Right renal cortex interstitium (tissue), 3 donors: ENCODE measurements around the gene SH3RF3. TPM values are rescaled to one million over a fixed set of nuclear protein-coding genes. Genes with fewer than 3 reads are reported as not detected.

Source experiments
- DNase-seq, 3 donors: peaks; one replicate each; pipeline ENCODE4 v3.0.0-alpha.2; 2013; ENCODE audit warnings: low read depth in 3 of 3, low spot score in 2 of 3
- polyA plus RNA-seq, 3 donors: library from polyadenylated mRNA; unstranded; fragments of 120-200 nt; gene quantifications; one replicate each; pipeline ENCODE4 v1.2.1, GENCODE V29; 2013; ENCODE audit not compliant: insufficient read length in 3 of 3

Gene SH3RF3
- polyA plus RNA-seq, 3 donors: 4.3 to 4.5 (median 4.3) TPM

GRCh38 chr2:109322111-109322510, 193.1 kb downstream of the SH3RF3 start:
- peak in 2 of 3 donors; percentile 29 to 36 for DNase-seq

GRCh38 chr2:109322641-109323040, 193.6 kb downstream of the SH3RF3 start:
- DNase-seq: no peak

GRCh38 chr2:109324861-109325260, 195.9 kb downstream of the SH3RF3 start:
- DNase-seq: no peak

GRCh38 chr2:109325570-109325969, 196.6 kb downstream of the SH3RF3 start:
- no peak for DNase-seq

- no peak for DNase-seq
Observed at GRCh38 chr2:109326306-109326705, 197.3 kb downstream of the SH3RF3 start.

- no peak for DNase-seq
Observed at GRCh38 chr2:109330056-109330455, 201.1 kb downstream of the SH3RF3 start.

- no peak for DNase-seq
Observed at GRCh38 chr2:109331081-109331480, 202.1 kb downstream of the SH3RF3 start.

GRCh38 chr2:109331896-109332848, 203.2 kb downstream of the SH3RF3 start:
- no peak for DNase-seq

GRCh38 chr2:109332880-109333279, 203.9 kb downstream of the SH3RF3 start:
- DNase-seq: no peak

GRCh38 chr2:109333414-109334210, 204.6 kb downstream of the SH3RF3 start:
- no peak for DNase-seq

GRCh38 chr2:109335631-109336176, 206.7 kb downstream of the SH3RF3 start:
- no peak for DNase-seq

GRCh38 chr2:109336296-109336695, 207.3 kb downstream of the SH3RF3 start:
- DNase-seq: no peak

- no peak for DNase-seq
Observed at GRCh38 chr2:109337221-109337620, 208.2 kb downstream of the SH3RF3 start.

GRCh38 chr2:109339519-109339966, 210.5 kb downstream of the SH3RF3 start:
- DNase-seq: no peak

- DNase-seq: no peak
Observed at GRCh38 chr2:109340381-109340780, 211.4 kb downstream of the SH3RF3 start.

- no peak for DNase-seq
Observed at GRCh38 chr2:109341355-109342255, 212.6 kb downstream of the SH3RF3 start.

GRCh38 chr2:109342256-109342850, 213.3 kb downstream of the SH3RF3 start:
- DNase-seq: no peak

GRCh38 chr2:109342930-109343329, 213.9 kb downstream of the SH3RF3 start:
- DNase-seq: no peak

GRCh38 chr2:109343460-109343859, 214.5 kb downstream of the SH3RF3 start:
- DNase-seq: no peak
